Measurements from ENCODE around the gene RNH1. TPM values are rescaled to one million over a fixed set of nuclear protein-coding genes. Genes with fewer than 3 reads are reported as not detected.

Gene RNH1
- total RNA-seq, 1 experiment from 2014 or later = 60.0 TPM

GRCh38 chr11:504994-505344 is 2.1 kb downstream of the RNH1 start:
- no peak overlapping the region for H3K27ac Mint-ChIP-seq

More at GRCh38 chr11:504994-505344, 2.1 kb downstream of the RNH1 start:
- peak overlapping the region; percentile 93 to 97; a peak in 3 of 5 replicates for H3K4me3 Mint-ChIP-seq
- Histone ChIP-seq H3K4me2 (ENCODE audit: insufficient read depth, insufficient read length, low read length) (no peak overlapping the region), H3T11ph (ENCODE audit: low read length) (no peak overlapping the region), H2AFZ (ENCODE audit: low read length) (no peak overlapping the region), H2AK5ac (ENCODE audit: insufficient read length, low read length) (no peak overlapping the region), H3K23ac (ENCODE audit: insufficient read length, low read depth, low read length) (no peak overlapping the region), H3K79me1 (ENCODE audit: insufficient read depth, low read depth, low read length, poor library complexity, severe bottlenecking) (no peaks in the 10 kb centered on the region), H4K20me1 (ENCODE audit: control insufficient read depth, insufficient read depth, insufficient read length) (no peaks in the 10 kb centered on the region), H3K23me2 (ENCODE audit: insufficient read length, low read depth, low read length, poor library complexity, severe bottlenecking) (peaks cover 16% of the 10 kb centered on the region), H3K56ac (ENCODE audit: insufficient read length, low read depth, low read length) (no peak overlapping the region), H2BK12ac (ENCODE audit: insufficient read length, low read depth, low read length) (no peak overlapping the region), H4K91ac (ENCODE audit: insufficient read length, low read depth, low read length) (no peak overlapping the region), H3K9ac (ENCODE audit: extremely low read depth, insufficient read length, low read length) (no peak overlapping the region), H3K27ac (ENCODE audit: insufficient read length, low read depth, low read length) (no peak overlapping the region), H3K27me3 (ENCODE audit: insufficient read depth, low read length) (no peaks in the 10 kb centered on the region; the same call in 1 of the 2 replicates), H3K14ac (ENCODE audit: insufficient read depth, low read length) (no peak overlapping the region), H3K4ac (ENCODE audit: low read depth, low read length) (no peak overlapping the region), H2BK5ac (ENCODE audit: insufficient read length, low read length) (no peak overlapping the region), H2BK15ac (ENCODE audit: low read depth, low read length) (no peak overlapping the region), H4K5ac (ENCODE audit: insufficient read length, low read depth, low read length) (no peak overlapping the region), H3K4me1 (ENCODE audit: insufficient read depth, low read length) (no peaks in the 10 kb centered on the region), H3K18ac (ENCODE audit: insufficient read length, low read depth, low read length) (no peak overlapping the region), H3K79me2 (ENCODE audit: insufficient read depth, low read length) (peaks cover 2% of the 10 kb centered on the region; the same call in 1 of the 2 replicates), H4K8ac (replicated peaks; ENCODE audit: insufficient read length, low read depth, low read length) (no peak overlapping the region), H3K9me3 (ENCODE audit: control insufficient read depth, low read depth, low read length) (no peaks in the 10 kb centered on the region), H2BK20ac (ENCODE audit: low read depth, low read length, poor library complexity, severe bottlenecking) (no peak overlapping the region), H2BK120ac (ENCODE audit: low read depth, low read length, poor library complexity, severe bottlenecking) (no peak overlapping the region)
- TF ChIP-seq, protein P1, sequence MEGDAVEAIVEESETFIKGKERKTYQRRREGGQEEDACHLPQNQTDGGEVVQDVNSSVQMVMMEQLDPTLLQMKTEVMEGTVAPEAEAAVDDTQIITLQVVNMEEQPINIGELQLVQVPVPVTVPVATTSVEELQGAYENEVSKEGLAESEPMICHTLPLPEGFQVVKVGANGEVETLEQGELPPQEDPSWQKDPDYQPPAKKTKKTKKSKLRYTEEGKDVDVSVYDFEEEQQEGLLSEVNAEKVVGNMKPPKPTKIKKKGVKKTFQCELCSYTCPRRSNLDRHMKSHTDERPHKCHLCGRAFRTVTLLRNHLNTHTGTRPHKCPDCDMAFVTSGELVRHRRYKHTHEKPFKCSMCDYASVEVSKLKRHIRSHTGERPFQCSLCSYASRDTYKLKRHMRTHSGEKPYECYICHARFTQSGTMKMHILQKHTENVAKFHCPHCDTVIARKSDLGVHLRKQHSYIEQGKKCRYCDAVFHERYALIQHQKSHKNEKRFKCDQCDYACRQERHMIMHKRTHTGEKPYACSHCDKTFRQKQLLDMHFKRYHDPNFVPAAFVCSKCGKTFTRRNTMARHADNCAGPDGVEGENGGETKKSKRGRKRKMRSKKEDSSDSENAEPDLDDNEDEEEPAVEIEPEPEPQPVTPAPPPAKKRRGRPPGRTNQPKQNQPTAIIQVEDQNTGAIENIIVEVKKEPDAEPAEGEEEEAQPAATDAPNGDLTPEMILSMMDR (conservative IDR thresholded peaks at IDR 0.05) = no peak
- H3K27me3 Mint-ChIP-seq (ENCODE audit: low read depth) = no peaks in the 10 kb centered on the region; the same call in none of the 2 replicates
- H3K4me1 Mint-ChIP-seq = peaks cover 3 to 9% of the 10 kb centered on the region in 2 experiments; a peak in 2 of 4 replicates
- peaks cover 17 to 26% (median 22%) of the 10 kb centered on the region in 3 experiments for H3K36me3 Mint-ChIP-seq (ENCODE audit: insufficient read depth in 1 of 3, low read depth in 3 of 3)
- 100% methylated on average over 2 of the region's 7 CpGs for WGBS (ENCODE audit: extremely low coverage, insufficient read length, low lambda C conversion rate)
- H3K9me3 Mint-ChIP-seq = no peaks in the 10 kb centered on the region
- DNase-seq = no peak
